ENCODE data around the gene PCDHB4.
"Not testable (repeated sequence)": the region's sequence is repeated elsewhere in the genome, so short reads cannot be mapped to it uniquely, and the experiment has no call there.

The PCDHB4 gene

GRCh38 chr5:141152096-141152495 is 30.5 kb downstream of the PCDHB4 start:
- not testable (repeated sequence) for H3K18ac ChIP-seq (ENCODE audit: low read length); H3K14ac ChIP-seq (ENCODE audit: low read length); H2BK120ac ChIP-seq (ENCODE audit: insufficient read depth, low read length, poor library complexity); H4K12ac ChIP-seq (ENCODE audit: low read depth, low read length); H4K8ac ChIP-seq (ENCODE audit: low read depth, low read length); H3K27ac ChIP-seq (ENCODE audit: low read depth, low read length); H2BK5ac ChIP-seq (ENCODE audit: low read depth, low read length, poor library complexity); H3K9ac ChIP-seq (ENCODE audit: low read length); H2BK12ac ChIP-seq (ENCODE audit: low read length); DNase-seq; H3K4me2 ChIP-seq (ENCODE audit: low read length); H3K27me3 ChIP-seq (ENCODE audit: insufficient read depth, low read length); H3K36me3 ChIP-seq (ENCODE audit: control insufficient read depth in 1 of 2, insufficient read depth in 2 of 2, low read length in 2 of 2); H3K9me3 ChIP-seq (ENCODE audit: insufficient read depth, low read depth, low read length); H3K4me3 ChIP-seq (ENCODE audit: low read depth, low read length); H3K4ac ChIP-seq (ENCODE audit: low read depth, low read length); H4K91ac ChIP-seq (ENCODE audit: low read depth, low read length); H2AK5ac ChIP-seq (ENCODE audit: low read length); H3K23ac ChIP-seq (ENCODE audit: low read length); H3K4me1 ChIP-seq (ENCODE audit: control insufficient read depth in 1 of 2, insufficient read depth in 2 of 2, low read length in 2 of 2); H2AFZ ChIP-seq (ENCODE audit: insufficient read depth, low read length, poor library complexity); H3K79me2 ChIP-seq (ENCODE audit: control insufficient read depth, insufficient read depth, low read length, poor library complexity); H3K79me1 ChIP-seq (ENCODE audit: low read length)
- no CpG with 5 or more reads among the region's 36 CpGs for WGBS (ENCODE audit: extremely low coverage, insufficient coverage, insufficient read length)

- no peaks in the 10 kb centered on the region for H3K27me3 ChIP-seq (ENCODE audit: insufficient read depth, low read length)
- H3K9me3 ChIP-seq (ENCODE audit: insufficient read depth, low read depth, low read length) = peaks cover 2% of the 10 kb centered on the region
- no peak overlapping the region for H3K27ac ChIP-seq (ENCODE audit: low read depth, low read length)
- no peak overlapping the region for H4K91ac ChIP-seq (ENCODE audit: low read depth, low read length)
- no peak overlapping the region for H3K18ac ChIP-seq (ENCODE audit: low read length)
- H3K36me3 ChIP-seq (ENCODE audit: control insufficient read depth in 1 of 2, insufficient read depth in 2 of 2, low read length in 2 of 2) = no peaks in the 10 kb centered on the region
- H3K4me1 ChIP-seq (ENCODE audit: control insufficient read depth in 1 of 2, insufficient read depth in 2 of 2, low read length in 2 of 2) = no peaks in the 10 kb centered on the region
- no peak overlapping the region for H2BK120ac ChIP-seq (ENCODE audit: insufficient read depth, low read length, poor library complexity)
- H3K23ac ChIP-seq (ENCODE audit: low read length) = no peak overlapping the region
- no peak overlapping the region for H3K9ac ChIP-seq (ENCODE audit: low read length)
- no peak overlapping the region for H2AFZ ChIP-seq (ENCODE audit: insufficient read depth, low read length, poor library complexity)
- no peak overlapping the region for H2BK12ac ChIP-seq (ENCODE audit: low read length)
- H3K4me2 ChIP-seq (ENCODE audit: low read length) = no peak overlapping the region
- no CpG with 5 or more reads among the region's 21 CpGs for WGBS (ENCODE audit: extremely low coverage, insufficient coverage, insufficient read length)
- no peak overlapping the region for H3K4me3 ChIP-seq (ENCODE audit: low read depth, low read length)
- H3K4ac ChIP-seq (ENCODE audit: low read depth, low read length) = no peak overlapping the region
- H3K79me1 ChIP-seq (ENCODE audit: low read length) = no peaks in the 10 kb centered on the region
- no peak overlapping the region for H3K14ac ChIP-seq (ENCODE audit: low read length)
- no peak overlapping the region for H2AK5ac ChIP-seq (ENCODE audit: low read length)
- H2BK5ac ChIP-seq (ENCODE audit: low read depth, low read length, poor library complexity) = no peak overlapping the region
- no peaks in the 10 kb centered on the region for H3K79me2 ChIP-seq (ENCODE audit: control insufficient read depth, insufficient read depth, low read length, poor library complexity)
- DNase-seq = no peak
- H4K12ac ChIP-seq (ENCODE audit: low read depth, low read length) = no peak overlapping the region
- no peak overlapping the region for H4K8ac ChIP-seq (ENCODE audit: low read depth, low read length)
Measured at GRCh38 chr5:141155540-141156374, 34.1 kb downstream of the PCDHB4 start.

- no CpG with 5 or more reads among the region's 38 CpGs for WGBS (ENCODE audit: extremely low coverage, insufficient coverage, insufficient read length)
- H2BK12ac ChIP-seq (ENCODE audit: low read length) = not testable (repeated sequence)
Measured at GRCh38 chr5:141157356-141157755, 35.7 kb downstream of the PCDHB4 start.

DNA sequence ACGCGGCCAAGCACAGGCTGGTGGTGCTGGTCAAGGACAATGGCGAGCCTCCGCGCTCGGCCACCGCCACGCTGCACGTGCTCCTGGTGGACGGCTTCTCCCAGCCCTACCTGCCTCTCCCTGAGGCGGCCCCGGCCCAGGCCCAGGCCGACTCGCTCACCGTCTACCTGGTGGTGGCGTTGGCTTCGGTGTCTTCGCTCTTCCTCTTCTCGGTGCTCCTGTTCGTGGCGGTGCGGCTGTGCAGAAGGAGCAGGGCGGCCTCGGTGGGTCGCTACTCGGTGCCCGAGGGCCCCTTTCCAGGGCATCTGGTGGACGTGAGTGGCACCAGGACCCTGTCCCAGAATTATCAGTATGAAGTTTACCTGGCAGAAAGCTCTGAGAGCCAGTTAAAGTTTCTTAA is 36.3 kb downstream of the PCDHB4 start:
- H2BK5ac ChIP-seq (ENCODE audit: low read depth, low read length, poor library complexity); H4K8ac ChIP-seq (ENCODE audit: low read depth, low read length); H4K12ac ChIP-seq (ENCODE audit: low read depth, low read length); H3K27ac ChIP-seq (ENCODE audit: low read depth, low read length); H2BK120ac ChIP-seq (ENCODE audit: insufficient read depth, low read length, poor library complexity); H4K91ac ChIP-seq (ENCODE audit: low read depth, low read length); H3K36me3 ChIP-seq (ENCODE audit: control insufficient read depth in 1 of 2, insufficient read depth in 2 of 2, low read length in 2 of 2); H3K14ac ChIP-seq (ENCODE audit: low read length); H3K4me2 ChIP-seq (ENCODE audit: low read length); H2BK12ac ChIP-seq (ENCODE audit: low read length); H3K23ac ChIP-seq (ENCODE audit: low read length); H3K4me1 ChIP-seq (ENCODE audit: control insufficient read depth in 1 of 2, insufficient read depth in 2 of 2, low read length in 2 of 2); H3K9ac ChIP-seq (ENCODE audit: low read length); H3K79me2 ChIP-seq (ENCODE audit: control insufficient read depth, insufficient read depth, low read length, poor library complexity); H3K79me1 ChIP-seq (ENCODE audit: low read length); H3K4me3 ChIP-seq (ENCODE audit: low read depth, low read length); H2AFZ ChIP-seq (ENCODE audit: insufficient read depth, low read length, poor library complexity); H3K9me3 ChIP-seq (ENCODE audit: insufficient read depth, low read depth, low read length); H2AK5ac ChIP-seq (ENCODE audit: low read length); DNase-seq; H3K18ac ChIP-seq (ENCODE audit: low read length); H3K4ac ChIP-seq (ENCODE audit: low read depth, low read length); H3K27me3 ChIP-seq (ENCODE audit: insufficient read depth, low read length): not testable (repeated sequence)
- WGBS (ENCODE audit: extremely low coverage, insufficient coverage, insufficient read length) = no CpG with 5 or more reads among the region's 28 CpGs

More at GRCh38 chr5:141157356-141157755, 35.7 kb downstream of the PCDHB4 start:
- not testable (repeated sequence) for H4K8ac ChIP-seq (ENCODE audit: low read depth, low read length); H3K36me3 ChIP-seq (ENCODE audit: control insufficient read depth in 1 of 2, insufficient read depth in 2 of 2, low read length in 2 of 2); H3K27ac ChIP-seq (ENCODE audit: low read depth, low read length); H2AK5ac ChIP-seq (ENCODE audit: low read length); H3K9ac ChIP-seq (ENCODE audit: low read length); H2BK5ac ChIP-seq (ENCODE audit: low read depth, low read length, poor library complexity); DNase-seq; H3K27me3 ChIP-seq (ENCODE audit: insufficient read depth, low read length); H2AFZ ChIP-seq (ENCODE audit: insufficient read depth, low read length, poor library complexity); H3K14ac ChIP-seq (ENCODE audit: low read length); H3K4ac ChIP-seq (ENCODE audit: low read depth, low read length); H3K79me2 ChIP-seq (ENCODE audit: control insufficient read depth, insufficient read depth, low read length, poor library complexity); H4K12ac ChIP-seq (ENCODE audit: low read depth, low read length); H3K4me3 ChIP-seq (ENCODE audit: low read depth, low read length); H2BK120ac ChIP-seq (ENCODE audit: insufficient read depth, low read length, poor library complexity); H4K91ac ChIP-seq (ENCODE audit: low read depth, low read length); H3K4me2 ChIP-seq (ENCODE audit: low read length); H3K18ac ChIP-seq (ENCODE audit: low read length); H3K4me1 ChIP-seq (ENCODE audit: control insufficient read depth in 1 of 2, insufficient read depth in 2 of 2, low read length in 2 of 2); H3K79me1 ChIP-seq (ENCODE audit: low read length); H3K9me3 ChIP-seq (ENCODE audit: insufficient read depth, low read depth, low read length); H3K23ac ChIP-seq (ENCODE audit: low read length)

All from trophoblast cell (in vitro differentiated cells and primary cell).